ENCODE measurements around the gene TTC34. TPM values are rescaled to one million over a fixed set of nuclear protein-coding genes. Genes with fewer than 3 reads are reported as not detected.

Gene TTC34
- total and polyA plus RNA-seq, 2 experiments from 2014 or later, result 0.08 to 0.35 TPM

GRCh38 chr1:2810281-2810680 is 8.8 kb upstream of the TTC34 start:
- no peak overlapping the region for H3K4me2 ChIP-seq
- no peaks in the 10 kb centered on the region for H3K79me2 ChIP-seq (replicated peaks; ENCODE audit: insufficient read depth)
- no peaks in the 10 kb centered on the region for H3F3A ChIP-seq (replicated peaks; ENCODE audit: low read depth)
- Mint-ChIP-seq H3K4me1 (no peaks in the 10 kb centered on the region), H3K4me3 (no peak overlapping the region), H3K27me3 (ENCODE audit: insufficient read depth, low read depth, poor library complexity) (no peaks in the 10 kb centered on the region), H3K27ac (no peak overlapping the region), H3K36me3 (ENCODE audit: low read depth) (peaks cover 18% of the 10 kb centered on the region; the same call in 2 of the 3 replicates), H3K9me3 (peaks cover 76% of the 10 kb centered on the region)
- no peak overlapping the region for H2AFZ ChIP-seq
- no peak overlapping the region for H3K4me3 ChIP-seq
- H3K4me1 ChIP-seq (ENCODE audit: insufficient read depth), result no peaks in the 10 kb centered on the region
- DNase-seq (ENCODE audit: low spot score) (no peak), ATAC-seq (no peak)
- H3K27ac ChIP-seq (ENCODE audit: low read depth), result no peak overlapping the region
- H3K27me3 ChIP-seq (ENCODE audit: insufficient read depth), result no peaks in the 10 kb centered on the region
- no peaks in the 10 kb centered on the region for H3K9me2 ChIP-seq (ENCODE audit: insufficient read depth)
- TF ChIP-seq CTCF (conservative IDR thresholded peaks at IDR 0.05; ENCODE audit: low read depth in 2 of 2) (no peak), POLR2AphosphoS5 (IDR thresholded peaks at IDR 0.05; ENCODE audit: low read depth) (no peak), ZNF462 (CRISPR knock-in tag; IDR thresholded peaks at IDR 0.05) (no peak), ETS1 (IDR thresholded peaks at IDR 0.05) (no peak), ZNF331 (CRISPR knock-in tag; IDR thresholded peaks at IDR 0.05; ENCODE audit: low read depth) (no peak), STAT1 (IDR thresholded peaks at IDR 0.05; ENCODE audit: unreplicated experiment) (no peak), CREB1 (CRISPR knock-in tag; IDR thresholded peaks at IDR 0.05; ENCODE audit: low read depth) (no peak), EZH2 (IDR thresholded peaks at IDR 0.05; ENCODE audit: low read depth, unreplicated experiment) (no peak), NANOG (IDR thresholded peaks at IDR 0.05; ENCODE audit: borderline replicate concordance) (no peak), EZH2phosphoT487 (IDR thresholded peaks at IDR 0.05; ENCODE audit: unreplicated experiment) (no peak), ZNF114 (CRISPR knock-in tag; IDR thresholded peaks at IDR 0.05) (no peak), REST (IDR thresholded peaks at IDR 0.05; ENCODE audit: unreplicated experiment) (no peak), JUNB (IDR thresholded peaks at IDR 0.05; ENCODE audit: unreplicated experiment) (no peak)
- H4K20me1 ChIP-seq (replicated peaks; ENCODE audit: insufficient read depth), result no peaks in the 10 kb centered on the region
- H3K36me3 ChIP-seq (ENCODE audit: insufficient read depth), result no peaks in the 10 kb centered on the region
